Left lobe of liver (tissue), 2 donors: ENCODE results near the gene PPARA. TPM values are rescaled to one million over a fixed set of nuclear protein-coding genes. Genes with fewer than 3 reads are reported as not detected.

Source experiments
- ATAC-seq: fragments of 200-7000 bp; cut with Tn5 transposase; one replicate; pipeline ENCODE4 v1.9.1; 2020; ENCODE audit warnings: mild to moderate bottlenecking, moderate library complexity
- DNase-seq: peaks from one replicate; pipeline ENCODE4 v3.0.0-alpha.2; 2020; ENCODE audit warnings: low spot score
- total RNA-seq: library from RNA; stranded (reverse); gene quantifications from one replicate; pipeline ENCODE4 v1.2.1, GENCODE V29; 2021
- donor health status: DM: no; HTN: no; CAD: no; lungs with moderate emphysema.
- donor health status: DM: no; HTN: yes; CAD: no.

Gene PPARA
- total RNA-seq, 1 donor from 2014 or later = 122 TPM

DNA sequence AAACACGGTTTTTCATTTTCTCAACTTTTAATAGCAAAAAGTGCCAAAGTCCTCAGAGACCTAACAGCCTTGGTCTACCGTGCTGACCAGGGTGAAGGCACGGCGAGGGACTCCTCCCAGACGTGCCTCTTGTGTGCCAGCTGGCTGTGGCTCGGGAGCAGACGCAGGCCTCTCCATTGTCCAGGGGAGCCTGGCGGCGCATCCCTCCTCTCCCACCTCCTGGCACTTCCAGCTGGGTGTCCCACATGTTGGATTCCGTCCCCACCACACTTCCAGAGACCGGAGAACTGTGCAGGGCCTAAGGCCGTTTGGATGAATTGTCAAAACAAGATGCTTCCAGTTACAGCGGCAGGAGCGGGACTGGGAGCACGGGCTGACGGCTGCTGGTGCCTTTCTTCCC lies 88.2 kb downstream of the PPARA start:
- ATAC-seq = no peak

DNA sequence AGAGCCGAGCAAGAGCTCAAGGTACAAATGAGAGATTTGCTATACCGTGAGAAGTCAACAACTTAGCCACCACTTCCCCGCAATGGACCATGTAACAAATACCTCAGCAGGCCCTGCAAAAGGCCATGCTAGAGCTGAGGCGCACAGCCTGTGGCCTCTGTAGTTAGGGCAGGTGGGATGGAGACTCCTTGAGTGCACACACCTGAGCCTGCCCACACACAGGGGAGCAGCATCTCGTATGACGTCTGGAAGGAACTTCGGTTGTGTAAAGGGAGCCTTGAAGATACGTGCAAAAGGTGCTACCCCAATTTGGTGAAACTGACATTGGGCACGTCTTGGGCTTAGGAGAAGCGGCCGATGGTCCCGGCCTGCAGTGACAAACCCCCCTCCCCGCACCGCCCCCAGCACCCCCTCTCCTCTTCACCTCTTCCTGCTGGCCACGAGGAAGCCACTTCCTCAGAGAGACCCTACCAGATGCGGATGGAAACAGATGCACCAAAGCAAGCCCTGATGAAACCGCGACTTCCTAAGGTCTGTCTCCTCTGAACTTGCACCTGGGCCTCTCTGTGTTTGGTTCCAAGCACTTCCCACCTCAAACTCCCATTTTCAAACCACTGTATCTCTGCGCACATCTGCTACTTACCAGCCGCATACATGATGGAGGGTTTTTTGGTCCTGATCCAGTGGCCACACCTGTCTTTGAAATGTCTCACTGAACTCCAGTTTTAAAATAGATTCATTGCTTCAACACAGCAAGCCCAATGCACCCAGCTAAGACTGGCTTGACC lies 89.1 kb downstream of the PPARA start:
- DNase-seq (no peak), ATAC-seq (peak; percentile 3)

More for the DNA sequence above, 88.2 kb downstream of the PPARA start:
- no peak for DNase-seq

DNA sequence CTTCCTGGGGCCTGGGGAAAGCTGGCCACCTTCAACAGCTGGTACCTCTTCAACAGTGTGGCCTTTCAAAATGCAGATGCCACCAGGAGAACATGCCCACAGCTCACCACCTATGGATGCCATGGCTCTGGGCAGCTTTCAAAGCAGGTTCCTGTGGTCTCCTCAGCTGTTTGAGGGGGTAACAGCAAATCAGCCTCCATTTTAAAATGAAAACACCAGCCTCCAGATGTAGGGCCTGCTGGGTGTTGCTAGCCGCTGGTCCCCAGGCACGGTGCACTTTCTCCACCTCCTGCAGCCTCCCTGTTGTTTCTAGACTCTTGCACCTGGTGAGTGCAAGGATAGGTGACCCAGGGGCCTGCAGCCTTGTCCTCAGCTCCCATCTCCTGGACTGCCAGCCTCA lies 89.7 kb downstream of the PPARA start:
- peak; percentile 8 for ATAC-seq
- DNase-seq = no peak

DNA sequence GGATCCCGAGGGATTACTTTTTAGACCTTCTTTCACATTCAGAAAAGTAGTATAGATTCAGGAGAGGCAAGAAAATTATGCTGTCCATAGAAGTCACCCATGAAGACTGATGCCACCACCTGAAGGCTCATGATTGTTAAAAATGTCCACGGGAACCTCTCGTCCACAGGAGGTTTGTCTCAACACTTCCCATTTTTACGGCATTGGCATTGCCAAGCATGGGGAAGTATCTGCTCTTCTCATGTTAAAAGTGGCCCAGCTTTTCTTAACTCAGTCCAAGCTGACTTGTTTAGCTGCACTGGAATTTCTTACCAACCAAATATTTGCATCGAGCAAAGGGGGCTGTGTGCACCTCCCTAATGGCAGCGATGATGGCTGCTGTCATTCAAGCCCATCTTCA lies 90.2 kb downstream of the PPARA start:
- DNase-seq (no peak), ATAC-seq (no peak)

DNA sequence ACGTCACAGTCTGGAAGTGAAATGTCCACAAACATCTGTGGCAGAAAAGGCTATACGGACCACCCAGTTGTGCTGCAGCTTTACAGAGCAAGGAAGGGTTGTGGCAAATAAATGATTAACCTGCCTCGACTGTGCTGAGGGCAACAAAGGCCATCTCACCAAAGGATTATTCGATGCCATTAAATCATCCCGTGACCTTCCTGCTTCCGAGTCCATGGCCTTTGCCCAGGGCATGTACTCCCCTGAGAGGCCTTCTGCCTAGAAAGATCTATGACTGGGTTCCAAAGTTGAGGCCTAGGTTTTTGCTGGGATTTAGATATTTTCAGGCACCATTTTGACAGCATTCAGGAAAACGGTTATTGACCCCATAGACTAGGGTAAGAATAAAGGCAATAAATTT lies 90.6 kb downstream of the PPARA start:
- peak; percentile 71 for DNase-seq
- ATAC-seq = peak; percentile 58

DNA sequence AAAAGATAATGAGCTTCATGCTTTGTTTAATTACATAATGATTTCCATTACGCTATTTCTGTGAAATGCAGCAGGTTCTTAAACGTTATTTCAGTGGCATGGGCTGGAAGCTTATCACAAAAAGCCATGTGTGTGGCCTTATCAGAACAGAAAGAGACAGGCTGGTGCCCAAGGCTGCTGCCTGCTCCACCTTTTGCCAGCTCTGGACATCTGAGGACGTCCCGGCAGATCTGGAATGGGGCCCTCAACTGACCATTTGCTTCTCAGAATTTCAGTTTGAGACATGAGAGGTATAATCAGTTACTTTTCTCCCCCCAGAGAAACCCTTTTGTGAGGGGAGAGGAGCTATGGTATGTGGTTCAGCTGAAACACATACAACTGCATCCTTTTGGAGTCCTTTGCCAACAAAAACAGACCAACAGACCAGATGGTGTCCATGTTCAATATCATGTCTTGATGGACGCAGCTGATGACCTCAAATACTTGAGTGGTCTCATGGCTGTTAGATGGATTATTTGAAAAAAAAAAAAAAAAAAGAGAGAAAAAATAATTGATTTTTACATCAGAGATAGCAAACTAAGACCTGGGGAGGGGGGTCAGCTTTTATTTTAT lies 91.2 kb downstream of the PPARA start:
- no peak for ATAC-seq
- no peak for DNase-seq

DNA sequence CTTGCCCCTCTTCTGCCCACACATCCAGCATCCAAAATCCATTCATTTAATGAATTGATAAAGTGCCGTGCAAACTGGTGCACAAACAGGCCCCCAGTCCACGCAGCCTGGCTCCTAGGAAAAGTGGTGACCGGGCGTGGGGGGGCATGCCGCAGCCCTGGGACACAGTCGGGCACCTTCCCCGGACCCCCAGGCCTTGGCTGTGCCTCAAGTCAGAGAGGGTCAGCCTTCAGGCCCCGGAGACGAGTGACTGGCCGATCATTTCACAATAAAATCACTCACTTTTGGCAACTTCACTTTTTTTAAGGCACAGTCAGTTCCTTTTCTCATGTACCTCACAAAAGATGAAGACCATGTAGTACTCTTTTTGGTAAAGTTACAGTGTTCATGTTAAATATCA lies 91.8 kb downstream of the PPARA start:
- DNase-seq = no peak
- ATAC-seq = no peak

DNA sequence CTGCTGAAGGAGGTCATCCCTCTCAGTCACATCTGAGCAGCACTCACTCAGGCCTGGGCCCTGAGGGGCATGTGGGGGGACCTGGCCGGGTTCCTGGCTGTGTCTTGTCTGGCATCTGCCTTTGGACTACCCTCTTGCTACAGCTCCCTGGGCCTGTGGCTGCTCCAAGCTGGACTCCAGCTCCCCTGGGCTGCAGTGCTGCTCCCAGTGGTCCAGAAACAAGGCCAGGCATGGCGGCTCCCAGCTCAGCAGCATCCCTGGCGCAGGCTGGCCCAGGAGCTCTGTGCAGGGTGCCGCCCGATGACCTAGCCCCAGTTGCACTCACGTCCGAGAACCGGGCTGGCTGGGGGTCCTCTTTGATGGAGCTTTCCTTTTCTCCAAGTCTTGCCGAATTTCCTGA lies 94.4 kb downstream of the PPARA start:
- DNase-seq (no peak), ATAC-seq (peak; percentile 6)

DNA sequence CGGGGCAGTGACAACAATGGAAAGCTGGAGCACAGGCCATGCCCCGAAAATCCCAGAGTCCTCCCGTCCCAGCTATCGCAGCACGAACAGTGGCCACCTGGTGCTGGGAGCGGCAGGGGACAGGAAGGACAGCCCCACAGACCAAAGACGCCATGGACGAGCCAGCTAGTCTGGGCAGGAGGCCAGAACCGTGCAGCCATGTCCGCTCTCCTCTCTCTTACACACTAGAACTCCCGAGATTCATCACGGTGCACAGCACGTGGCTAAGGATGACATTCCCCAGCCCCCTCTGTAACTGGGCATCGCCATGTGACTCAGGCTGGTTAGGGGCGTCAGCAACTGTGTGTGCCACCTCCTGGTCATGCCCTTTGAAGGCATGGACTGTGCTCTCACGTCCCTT lies 95.2 kb downstream of the PPARA start:
- ATAC-seq (peak; percentile 51), DNase-seq (peak; percentile 74)

DNA sequence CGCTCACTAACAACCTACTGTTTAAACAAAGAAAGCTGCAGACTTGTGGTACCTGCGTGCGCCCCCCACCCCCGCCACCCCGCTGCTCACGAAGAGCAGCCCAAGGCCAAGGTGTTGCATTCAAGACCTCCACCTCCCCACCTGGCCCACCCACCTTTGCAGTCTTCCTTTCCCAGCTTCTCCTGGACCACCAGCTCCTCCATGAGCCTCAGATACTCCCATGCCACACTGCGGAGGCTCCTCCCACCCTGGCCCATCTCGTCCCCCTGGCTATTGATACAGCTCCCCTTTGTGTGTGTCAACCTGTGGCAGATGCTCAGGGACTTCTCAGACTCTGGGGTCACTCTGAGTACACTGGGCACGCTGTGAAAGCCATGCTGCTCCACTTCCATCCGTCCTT lies 95.9 kb downstream of the PPARA start:
- no peak for ATAC-seq
- no peak for DNase-seq

DNA sequence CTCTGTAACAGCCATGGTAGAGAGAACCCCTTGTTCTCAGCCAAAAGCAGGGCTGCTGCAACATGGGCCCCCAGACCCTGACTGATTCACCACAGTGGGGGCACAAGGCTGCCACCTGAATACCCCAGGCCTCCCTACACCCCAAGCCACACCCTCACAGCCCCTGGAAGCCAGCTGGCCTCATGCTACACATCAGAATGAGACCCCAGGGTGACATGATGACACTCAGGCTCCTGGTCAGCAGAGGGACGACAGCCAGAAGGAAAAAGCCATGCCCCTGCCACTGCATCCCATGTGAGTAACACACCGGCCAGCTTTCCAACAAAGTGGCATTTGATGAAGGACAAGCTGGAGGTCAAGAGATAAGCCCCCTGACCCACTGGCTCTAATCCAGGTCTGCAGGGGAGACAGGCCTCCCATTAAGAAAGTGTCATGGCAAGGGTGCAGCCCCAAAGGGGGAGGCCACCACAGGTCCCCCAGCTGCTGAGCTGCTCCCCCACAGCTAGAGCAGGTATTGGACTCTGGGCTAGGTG lies 97.2 kb downstream of the PPARA start:
- DNase-seq (no peak), ATAC-seq (no peak)

DNA sequence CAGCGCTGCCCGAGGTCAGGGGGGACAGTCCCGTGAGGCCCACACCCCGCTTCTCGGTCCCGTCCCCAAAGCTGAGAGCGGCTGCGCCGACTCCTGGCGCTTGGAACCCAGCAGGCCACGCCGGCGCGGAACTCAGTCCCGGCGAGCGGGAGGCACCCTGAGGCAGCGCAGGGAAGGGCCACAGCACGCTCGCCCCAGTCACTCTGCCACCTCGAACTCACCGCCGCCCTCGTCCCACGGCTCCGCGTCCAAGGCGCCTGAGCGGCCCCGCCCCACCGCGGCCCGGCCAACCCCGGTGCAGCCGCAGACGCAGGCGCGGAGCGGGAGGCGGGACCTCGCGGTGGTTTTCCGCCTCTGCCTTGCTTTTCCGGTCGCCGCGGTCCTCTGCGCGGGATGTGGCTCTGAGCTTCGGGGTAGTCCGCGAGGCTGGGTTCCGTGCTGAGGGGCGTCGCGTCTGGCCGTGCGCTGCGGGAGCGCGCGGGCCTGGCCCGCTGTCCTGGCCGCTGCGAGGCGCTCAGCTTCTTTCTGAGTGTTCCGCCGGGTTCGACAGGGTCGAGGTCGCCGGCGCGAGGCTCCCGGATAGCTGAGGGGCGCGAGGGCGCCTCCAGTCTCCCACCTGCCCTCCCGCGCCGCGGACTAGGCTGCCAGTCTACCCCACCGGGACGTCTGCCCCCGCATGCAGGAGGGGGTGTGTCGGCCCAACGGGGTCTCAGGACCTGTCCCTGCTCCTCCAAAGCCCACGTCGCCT lies 99.9 kb downstream of the PPARA start, which contains the start of gene CDPF1:
Gene CDPF1 (minus strand): TSS at position 259 of the 748 bp plus-strand sequence. CDS start 2,009 bp downstream, outside the sequence.
- DNase-seq (peak; percentile 94), ATAC-seq (peak; percentile 94)

DNA sequence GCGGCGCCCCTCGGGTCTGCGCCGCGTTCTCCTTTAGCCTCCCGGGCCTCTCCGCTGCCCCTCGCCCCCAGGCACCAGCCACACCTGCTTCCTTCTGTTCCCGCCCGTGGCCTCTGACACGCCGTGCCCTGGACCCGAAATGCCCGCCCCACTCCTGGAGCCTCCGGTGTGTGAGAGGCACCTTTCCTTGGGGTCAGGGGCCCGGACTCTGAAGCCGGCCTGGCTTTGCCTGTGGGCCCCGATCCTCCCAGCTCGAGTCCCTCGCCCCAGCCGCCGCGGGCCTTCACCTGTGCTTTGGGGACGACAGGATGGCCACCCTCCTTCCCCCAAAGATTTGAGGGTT lies 100.4 kb downstream of the PPARA start:
- peak; percentile 26 for ATAC-seq
- no peak for DNase-seq

DNA sequence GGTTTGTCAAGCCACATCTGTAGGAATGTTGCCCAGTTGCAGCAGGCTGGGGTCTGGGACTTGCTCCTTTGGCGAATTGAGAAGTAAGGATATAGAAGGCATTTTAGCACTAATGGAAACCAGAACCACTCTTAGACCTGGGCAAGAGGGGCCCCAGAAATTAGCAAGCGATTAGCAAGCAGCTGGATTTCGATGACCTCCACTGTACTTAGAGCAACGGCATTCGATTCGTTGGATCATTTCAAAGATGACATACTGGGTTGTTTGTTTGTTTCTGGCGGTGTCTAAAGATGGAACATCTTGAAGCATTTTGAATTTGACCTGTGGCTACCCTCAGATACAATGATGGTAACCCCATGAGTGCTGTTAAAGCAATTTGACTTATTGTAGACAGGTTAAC lies 100.9 kb downstream of the PPARA start:
- ATAC-seq (no peak), DNase-seq (no peak)

DNA sequence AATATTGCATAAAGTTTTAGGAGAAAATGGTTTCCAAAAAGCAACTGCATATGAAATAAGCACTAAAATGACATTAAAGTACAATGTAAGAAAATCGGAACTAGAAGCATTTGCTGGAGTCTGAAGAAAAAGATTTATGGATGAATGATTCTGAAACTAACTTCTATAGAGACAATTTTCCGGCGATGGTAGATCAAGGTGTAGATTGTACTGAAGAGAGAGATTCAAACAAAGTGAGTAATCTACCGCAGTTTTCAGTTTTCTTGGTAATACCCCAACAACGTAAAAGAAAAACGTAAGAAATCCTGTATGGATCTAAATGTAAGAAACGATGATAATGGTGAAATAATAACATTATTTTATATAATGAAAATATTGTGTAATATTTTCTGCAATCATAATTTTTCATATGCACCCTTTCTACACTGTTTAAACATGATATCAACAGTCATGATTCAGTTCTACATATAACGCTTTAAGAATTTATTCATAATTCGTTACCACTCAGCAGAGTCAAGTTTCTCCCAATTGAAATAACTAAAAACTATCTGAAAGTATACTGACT lies 101.6 kb downstream of the PPARA start:
- no peak for ATAC-seq
- no peak for DNase-seq

DNA sequence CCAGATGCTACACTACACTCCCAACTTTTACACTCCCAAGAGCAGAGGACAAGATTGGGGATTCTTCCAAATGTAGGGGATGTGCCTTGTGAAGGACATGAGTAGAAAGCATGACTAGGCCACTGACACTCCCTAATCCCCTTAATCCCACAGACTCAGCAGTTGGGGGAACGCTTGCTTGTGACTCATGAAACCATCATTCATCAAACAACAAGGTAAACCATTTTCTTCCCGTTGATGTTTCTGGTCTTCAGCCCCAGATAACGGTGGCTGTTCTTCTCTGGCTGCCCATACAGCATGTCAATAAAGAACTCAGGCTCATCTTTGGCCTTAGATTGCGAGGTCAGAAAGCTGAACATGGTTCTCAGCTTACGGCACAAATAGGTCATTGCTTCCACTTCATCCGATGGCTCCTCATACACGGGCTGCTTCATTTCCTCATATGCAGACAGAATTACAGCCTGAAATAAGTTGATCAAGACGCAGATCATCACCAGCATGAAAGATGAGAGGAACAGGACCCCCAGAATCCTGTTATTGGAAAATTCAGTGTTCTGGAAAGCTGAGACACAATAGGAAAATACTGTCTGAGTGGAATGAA lies 106.1 kb downstream of the PPARA start:
- DNase-seq (no peak), ATAC-seq (no peak)

DNA sequence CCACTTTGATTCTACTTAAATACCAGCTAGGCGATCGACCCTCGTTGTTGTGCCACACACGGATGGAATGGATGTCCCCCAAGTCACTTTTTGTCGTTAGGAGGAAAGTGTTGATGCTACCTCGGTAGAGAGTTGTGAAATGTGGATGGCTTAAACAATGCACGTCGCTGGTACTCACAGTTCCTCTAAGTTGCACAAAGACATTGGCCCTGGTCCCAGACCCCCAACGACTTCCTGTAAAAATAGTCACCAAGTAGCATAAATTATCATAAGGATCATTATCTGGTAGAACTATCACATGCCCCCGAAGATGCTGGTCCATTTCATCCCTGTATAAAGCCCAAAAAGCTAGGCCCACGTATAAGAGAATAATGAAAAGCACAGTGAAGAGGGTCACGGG lies 109.0 kb downstream of the PPARA start:
- ATAC-seq = no peak
- DNase-seq = no peak

DNA sequence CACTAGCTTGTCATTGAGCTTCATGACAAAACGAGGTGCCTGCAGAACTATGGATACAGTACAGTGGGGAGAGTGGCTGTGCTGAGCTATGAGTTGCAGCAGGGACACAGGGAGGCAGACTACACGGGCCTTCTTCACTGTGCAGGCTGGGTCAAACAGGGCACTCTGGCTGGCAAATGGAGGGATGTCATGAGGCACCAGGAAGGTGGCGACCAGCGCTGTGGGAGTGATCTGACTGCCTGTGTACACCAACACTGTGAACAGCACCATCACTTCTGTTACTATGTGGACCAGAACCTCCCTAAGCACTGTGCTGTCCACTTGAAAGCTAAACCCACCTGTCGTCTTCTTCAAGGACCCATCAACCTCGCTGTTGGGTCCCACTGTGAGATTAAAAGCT lies 109.7 kb downstream of the PPARA start:
- DNase-seq (no peak), ATAC-seq (no peak)

DNA sequence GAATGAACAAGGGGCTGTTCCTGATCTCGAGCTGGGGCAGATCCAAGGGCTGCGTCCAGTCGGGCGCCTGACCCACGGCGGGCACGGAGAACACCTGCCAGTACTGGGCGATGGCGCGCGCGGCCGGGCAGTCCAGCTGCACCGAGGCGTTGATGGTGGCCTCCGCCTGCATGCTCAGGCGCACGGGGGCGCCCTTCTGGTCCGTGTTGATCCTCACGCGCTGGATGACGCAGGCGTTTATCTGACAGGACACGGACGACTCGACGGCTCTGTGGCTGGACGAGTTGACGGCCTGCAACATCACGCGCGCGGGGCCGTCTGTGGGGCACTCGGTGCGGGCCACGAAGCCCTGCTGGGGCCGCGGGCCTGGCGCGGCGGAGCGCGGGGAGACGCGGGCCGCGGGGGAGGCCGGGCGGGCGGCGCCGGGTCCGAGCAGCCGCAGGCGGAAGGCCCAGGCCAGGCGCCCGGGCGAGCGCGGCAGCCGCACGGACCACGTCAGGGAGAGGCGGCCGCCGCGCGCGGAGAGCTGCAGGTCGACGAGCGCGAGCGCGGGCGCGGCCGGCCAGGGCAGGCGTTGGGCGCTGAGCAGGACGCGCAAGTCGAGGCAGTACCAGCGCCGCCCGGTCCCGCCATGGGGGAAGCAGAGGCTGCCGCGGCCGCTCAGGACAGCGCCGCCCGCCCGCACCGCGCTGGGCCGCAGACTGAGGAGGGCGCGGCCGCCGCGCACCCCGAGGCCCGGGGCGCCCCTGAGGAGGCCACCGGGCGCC lies 112.3 kb downstream of the PPARA start:
- peak; percentile 18 for ATAC-seq
- DNase-seq = no peak

DNA sequence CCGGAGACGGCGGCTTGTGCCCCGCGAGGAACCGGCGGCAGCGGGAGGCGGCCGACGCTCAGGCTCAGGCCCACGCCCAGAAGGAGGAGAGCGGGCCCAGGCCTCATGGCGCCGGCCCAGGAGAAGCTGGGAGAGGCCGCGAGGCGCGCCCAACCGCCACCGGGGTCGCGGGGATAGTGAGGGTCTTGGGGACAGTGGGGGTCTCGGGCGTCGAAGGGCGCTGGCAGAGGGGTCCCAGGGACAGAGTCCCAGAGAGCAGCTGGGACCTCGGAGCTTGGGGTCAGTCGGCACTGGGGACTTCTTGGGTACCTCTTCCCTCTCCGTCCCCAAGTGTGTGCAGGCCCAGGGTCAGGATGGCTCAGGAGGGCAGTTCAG lies 112.9 kb downstream of the PPARA start, which contains the start of gene PKDREJ:
Gene PKDREJ (minus strand): TSS at position 128 of the 375 bp plus-strand sequence. CDS start 21 bp downstream, at position 107.
- ATAC-seq (no peak), DNase-seq (no peak)
